ENCODE results near the gene ZDHHC9.

ZDHHC9 gene

GRCh38 chrX:129833153-129833990 lies 10.3 kb downstream of the ZDHHC9 start:
- Mint-ChIP-seq H3K9me3 (no peaks in the 10 kb centered on the region), H3K27me3 (no peaks in the 10 kb centered on the region), H3K4me3 (no peak overlapping the region), H3K27ac (no peak overlapping the region), H3K4me1 (no peaks in the 10 kb centered on the region), H3K36me3 (peaks cover 2 to 9% of the 10 kb centered on the region in 2 donors)
- DNase-seq (no peak), ATAC-seq (replicated peaks) (no peak)

DNA sequence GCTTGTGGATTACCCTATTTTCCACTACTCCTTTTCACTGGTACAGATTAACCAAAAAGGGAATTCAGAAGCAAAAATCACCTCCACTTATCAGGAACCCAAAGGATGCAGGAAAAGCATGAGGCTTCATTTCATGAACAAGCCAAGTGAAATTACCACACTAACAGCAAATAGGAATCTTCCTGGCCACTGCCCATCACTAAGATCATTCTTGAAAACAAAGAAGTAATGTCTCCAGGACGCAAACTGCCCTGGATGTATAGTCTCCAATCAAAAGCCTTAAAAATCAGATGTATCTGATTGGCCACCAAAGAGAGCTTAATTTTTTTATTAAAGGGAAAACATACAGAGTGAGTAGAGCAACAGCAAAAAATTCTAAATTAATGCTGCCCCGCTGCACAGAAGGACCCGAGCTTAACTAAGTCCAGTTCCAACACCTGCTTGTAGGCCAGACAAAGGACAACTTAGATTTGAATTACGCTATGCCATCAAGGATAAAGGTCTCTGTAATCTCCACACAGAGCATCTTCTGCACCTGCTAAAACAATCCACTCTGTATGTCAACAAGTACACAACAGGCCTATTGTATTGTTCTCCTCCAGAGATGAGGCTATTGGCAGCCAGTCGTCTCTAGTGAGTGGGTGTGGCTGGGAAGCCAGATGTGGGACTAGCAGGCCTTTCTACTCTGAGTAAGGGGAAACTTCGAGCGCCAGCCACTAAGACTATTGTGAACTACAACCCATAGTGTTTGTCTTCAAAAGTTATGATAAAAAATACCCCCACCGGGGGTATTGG lies 12.4 kb downstream of the ZDHHC9 start:
- peaks cover 1 to 2% of the 10 kb centered on the region in 2 donors for H3K4me1 Mint-ChIP-seq
- H3K4me3 Mint-ChIP-seq = no peak overlapping the region
- no peaks in the 10 kb centered on the region for H3K9me3 Mint-ChIP-seq
- no peak overlapping the region for H3K27ac Mint-ChIP-seq
- DNase-seq (no peak), ATAC-seq (replicated peaks) (no peak)
- H3K27me3 Mint-ChIP-seq = no peaks in the 10 kb centered on the region
- peaks cover 3 to 5% of the 10 kb centered on the region in 2 donors for H3K36me3 Mint-ChIP-seq

DNA sequence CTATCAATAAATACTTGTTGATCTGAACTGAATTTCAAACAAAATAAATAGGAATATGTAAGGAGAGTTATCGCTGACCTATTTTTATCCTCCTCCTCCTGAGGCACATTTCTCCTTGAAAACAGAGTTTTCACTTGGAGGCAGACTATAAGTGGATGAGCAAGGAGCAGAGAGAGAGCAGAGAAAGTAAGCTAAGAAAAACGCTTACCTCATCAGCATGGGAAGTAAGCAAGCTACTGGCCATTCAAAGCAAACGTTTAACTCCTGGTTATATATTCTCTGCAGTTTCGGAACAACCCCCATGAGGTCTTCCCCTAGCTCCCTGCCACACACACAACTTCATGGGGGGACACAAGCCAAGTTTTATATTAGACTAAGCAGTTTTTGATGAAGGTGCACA lies 13.2 kb downstream of the ZDHHC9 start:
- DNase-seq (no peak), ATAC-seq (replicated peaks) (no peak)
- Mint-ChIP-seq H3K36me3 (peaks cover 3 to 5% of the 10 kb centered on the region in 2 donors), H3K27ac (no peak overlapping the region), H3K27me3 (no peaks in the 10 kb centered on the region), H3K4me1 (peaks cover 5 to 6% of the 10 kb centered on the region in 2 donors), H3K9me3 (no peaks in the 10 kb centered on the region), H3K4me3 (no peak overlapping the region)

- peak in 1 of 2 donors; percentile 36 for ATAC-seq (replicated peaks)
- Mint-ChIP-seq H3K9me3 (no peaks in the 10 kb centered on the region), H3K4me3 (no peak overlapping the region), H3K4me1 (peaks cover 6 to 11% of the 10 kb centered on the region in 2 donors), H3K36me3 (peaks cover 5 to 6% of the 10 kb centered on the region in 2 donors), H3K27ac (no peak overlapping the region), H3K27me3 (no peaks in the 10 kb centered on the region)
- DNase-seq = no peak
Measured at GRCh38 chrX:129825746-129826505, 17.8 kb downstream of the ZDHHC9 start.

GRCh38 chrX:129824620-129825019 lies 19.1 kb downstream of the ZDHHC9 start:
- Mint-ChIP-seq H3K9me3 (no peaks in the 10 kb centered on the region), H3K4me1 (peaks cover 6 to 11% of the 10 kb centered on the region in 2 donors), H3K27ac (no peak overlapping the region), H3K36me3 (peaks cover 5 to 6% of the 10 kb centered on the region in 2 donors), H3K27me3 (no peaks in the 10 kb centered on the region), H3K4me3 (no peak overlapping the region)
- ATAC-seq (replicated peaks) (no peak), DNase-seq (no peak)

GRCh38 chrX:129823522-129823921 lies 20.2 kb downstream of the ZDHHC9 start:
- Mint-ChIP-seq H3K4me1 (peaks cover 6 to 11% of the 10 kb centered on the region in 2 donors), H3K9me3 (no peaks in the 10 kb centered on the region), H3K4me3 (no peak overlapping the region), H3K36me3 (peaks cover 4 to 5% of the 10 kb centered on the region in 2 donors), H3K27ac (no peak overlapping the region), H3K27me3 (no peaks in the 10 kb centered on the region)
- ATAC-seq (replicated peaks) = no peak
- DNase-seq = no peak

DNA sequence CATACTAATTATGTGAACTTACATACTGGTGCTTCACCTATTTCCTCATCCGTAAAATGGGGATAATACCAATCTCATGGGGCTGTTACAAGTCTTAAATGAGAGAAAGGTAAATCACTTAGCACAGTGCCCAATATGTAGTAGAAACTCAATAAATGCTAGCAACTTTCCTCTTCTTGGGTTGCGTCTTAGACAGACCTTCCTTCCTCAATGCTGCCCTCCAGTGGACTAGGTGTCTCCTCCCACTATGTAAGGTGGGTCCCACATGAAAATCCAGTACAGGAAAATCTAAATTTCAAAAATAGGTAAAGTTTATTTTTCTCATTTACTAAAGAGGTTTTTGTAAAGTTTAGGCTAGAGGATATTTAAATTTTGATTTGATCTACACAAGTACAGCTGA lies 20.6 kb downstream of the ZDHHC9 start:
- no peak overlapping the region for H3K27ac Mint-ChIP-seq
- H3K9me3 Mint-ChIP-seq = no peaks in the 10 kb centered on the region
- H3K27me3 Mint-ChIP-seq = no peaks in the 10 kb centered on the region
- peaks cover 4 to 5% of the 10 kb centered on the region in 2 donors for H3K36me3 Mint-ChIP-seq
- H3K4me1 Mint-ChIP-seq = peaks cover 6 to 11% of the 10 kb centered on the region in 2 donors
- DNase-seq = no peak
- peak; percentile 75 to 89 for ATAC-seq (replicated peaks)
- H3K4me3 Mint-ChIP-seq = no peak overlapping the region

DNA sequence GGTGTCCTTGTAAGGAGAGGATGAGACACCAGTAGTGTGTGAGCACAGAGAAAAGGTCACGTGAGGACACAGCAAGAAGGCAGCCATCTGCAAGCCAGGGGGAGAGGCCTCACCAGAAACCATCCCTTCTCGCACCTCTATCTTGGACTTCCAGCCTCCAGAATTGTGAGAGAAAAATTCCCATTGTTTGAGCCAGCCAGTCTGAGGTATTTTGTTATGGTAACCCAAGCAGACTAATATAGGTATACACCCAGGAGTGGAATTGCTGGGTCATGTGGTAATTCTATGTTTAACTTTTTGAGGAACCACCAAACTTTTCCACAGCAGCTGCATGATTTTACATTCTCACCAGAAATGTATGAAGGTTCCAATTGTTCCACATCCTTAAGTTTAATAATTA lies 25.6 kb downstream of the ZDHHC9 start:
- no peaks in the 10 kb centered on the region for H3K4me1 Mint-ChIP-seq

DNA sequence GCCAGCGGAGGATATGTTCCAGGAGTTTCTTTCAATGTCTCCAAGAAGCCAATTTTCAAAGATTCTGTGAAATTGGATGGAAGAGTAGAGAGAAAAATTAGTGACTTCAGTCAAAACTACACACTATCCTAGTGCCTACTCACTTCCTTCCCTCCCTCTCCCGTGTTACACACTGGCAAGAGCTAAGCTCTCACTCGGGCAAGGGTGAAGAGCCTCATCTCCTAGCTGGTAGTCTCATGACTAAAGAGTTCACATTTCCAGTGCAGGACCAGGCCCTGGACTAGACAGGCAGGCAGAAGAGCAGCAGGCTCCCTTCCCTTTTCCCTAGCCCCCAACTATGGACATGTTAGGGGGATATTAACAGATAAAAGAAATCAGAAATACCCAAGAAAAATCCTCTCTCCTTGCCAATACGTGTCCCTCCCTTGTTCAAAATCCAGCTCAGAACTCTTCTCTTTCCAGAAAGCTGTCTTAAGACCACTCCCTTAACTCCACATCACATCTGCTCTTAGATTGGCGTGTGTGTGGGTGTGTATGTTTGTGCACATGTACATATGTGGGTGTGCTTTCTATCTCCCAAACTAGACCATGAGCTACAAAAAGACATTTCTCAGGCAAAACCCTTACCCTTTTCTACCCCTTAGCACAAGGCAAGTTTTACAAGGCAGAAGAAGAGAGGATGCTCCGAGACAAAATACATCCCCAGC lies 29.9 kb downstream of the ZDHHC9 start:
- no peak overlapping the region for H3K4me3 Mint-ChIP-seq
- H3K36me3 Mint-ChIP-seq = peaks cover 14 to 30% of the 10 kb centered on the region in 2 donors
- H3K9me3 Mint-ChIP-seq = peaks cover 0 to 4% of the 10 kb centered on the region in 2 donors
- no peak for DNase-seq
- H3K4me1 Mint-ChIP-seq = peaks cover 4 to 8% of the 10 kb centered on the region in 2 donors
- H3K27me3 Mint-ChIP-seq = no peaks in the 10 kb centered on the region
- H3K27ac Mint-ChIP-seq = no peak overlapping the region
- ATAC-seq (replicated peaks) = no peak

More for the DNA sequence above, 25.6 kb downstream of the ZDHHC9 start:
- H3K4me3 Mint-ChIP-seq = no peak overlapping the region
- ATAC-seq (replicated peaks) (no peak), DNase-seq (no peak)
- H3K9me3 Mint-ChIP-seq = no peaks in the 10 kb centered on the region
- H3K36me3 Mint-ChIP-seq = peaks cover 6 to 17% of the 10 kb centered on the region in 2 donors
- H3K27ac Mint-ChIP-seq = no peak overlapping the region
- no peaks in the 10 kb centered on the region for H3K27me3 Mint-ChIP-seq

DNA sequence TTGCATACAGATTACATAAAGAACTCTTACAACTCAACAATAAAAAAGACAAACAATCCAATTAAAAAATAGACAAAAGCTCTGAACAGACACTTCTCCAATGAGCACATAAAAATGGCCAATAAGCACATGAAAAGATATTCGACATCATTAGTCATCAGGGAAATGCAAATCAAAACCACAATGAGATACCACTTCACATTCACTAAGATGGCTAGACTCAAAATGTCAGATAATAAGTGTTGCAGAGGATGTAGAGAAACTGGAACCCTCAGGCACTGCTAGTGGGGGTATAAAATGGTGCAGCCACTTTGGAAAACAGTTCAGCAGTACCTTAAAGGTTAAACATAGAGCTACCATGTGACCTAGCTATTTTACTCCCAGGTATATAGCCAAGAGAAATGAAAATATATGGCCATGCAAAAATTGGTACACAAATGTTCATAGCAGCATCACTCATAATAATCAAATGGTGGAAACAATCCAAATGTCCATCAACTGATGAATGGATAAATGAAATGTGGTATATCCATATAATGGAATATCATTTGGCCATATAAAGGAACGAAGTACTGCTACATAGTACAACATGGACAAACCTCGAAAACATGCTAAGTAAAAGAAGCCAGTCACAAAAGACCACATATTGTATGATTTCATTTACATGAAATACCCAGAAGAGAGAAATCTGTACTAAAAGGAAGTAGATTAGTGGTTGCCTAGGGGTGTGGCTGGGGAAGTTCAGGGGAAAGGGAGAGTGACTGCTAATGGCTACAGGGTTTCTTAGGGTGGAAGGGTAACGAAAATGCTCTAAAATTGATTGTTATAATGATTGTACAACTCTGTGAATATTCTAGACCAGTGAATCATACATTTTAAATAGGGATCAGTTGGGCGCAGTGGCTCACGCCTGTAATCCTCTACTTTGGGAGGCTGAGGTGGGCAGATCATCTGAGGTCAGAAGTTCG lies 34.6 kb downstream of the ZDHHC9 start:
- Mint-ChIP-seq H3K27me3 (no peaks in the 10 kb centered on the region), H3K4me3 (no peak overlapping the region), H3K27ac (no peak overlapping the region), H3K36me3 (peaks cover 19 to 36% of the 10 kb centered on the region in 2 donors), H3K4me1 (peaks cover 6 to 22% of the 10 kb centered on the region in 2 donors), H3K9me3 (peaks cover 0 to 4% of the 10 kb centered on the region in 2 donors)
- peak; percentile 33 to 64 for ATAC-seq (replicated peaks)
- no peak for DNase-seq

DNA sequence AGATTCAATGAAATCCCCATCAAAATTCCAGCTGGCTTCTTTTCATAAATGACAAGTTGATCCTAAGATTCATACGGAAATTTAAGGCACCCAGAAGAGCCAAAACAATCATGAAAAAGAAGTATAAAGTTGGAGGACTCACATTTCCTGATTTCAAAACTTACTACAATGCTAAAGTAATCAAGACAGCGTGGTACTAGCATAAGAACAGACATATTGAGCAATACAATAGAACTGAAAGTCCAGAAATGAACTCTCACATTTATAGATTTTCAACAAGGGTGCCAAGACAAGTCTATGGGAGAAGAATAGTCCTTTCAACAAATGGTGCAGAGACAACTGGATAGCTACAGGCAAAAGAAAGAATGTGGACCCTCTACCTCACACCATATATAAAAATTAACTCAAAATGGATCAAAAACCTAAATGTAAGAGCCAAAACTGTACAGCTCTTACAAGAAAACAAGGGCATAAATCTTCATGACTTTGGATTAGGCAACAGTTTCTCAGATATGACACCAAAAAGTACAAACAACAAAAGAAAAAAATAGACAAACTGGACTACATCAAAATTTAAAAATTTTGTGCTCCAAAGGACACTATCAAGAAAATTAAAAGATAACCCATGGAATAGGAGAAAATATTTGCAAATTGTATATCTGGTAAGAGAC lies 35.4 kb downstream of the ZDHHC9 start:
- Mint-ChIP-seq H3K27ac (no peak overlapping the region), H3K4me1 (peaks cover 6 to 26% of the 10 kb centered on the region in 2 donors), H3K36me3 (peaks cover 19 to 32% of the 10 kb centered on the region in 2 donors), H3K4me3 (no peak overlapping the region), H3K27me3 (no peaks in the 10 kb centered on the region), H3K9me3 (peaks cover 0 to 4% of the 10 kb centered on the region in 2 donors)
- ATAC-seq (replicated peaks) (no peak), DNase-seq (no peak)

DNA sequence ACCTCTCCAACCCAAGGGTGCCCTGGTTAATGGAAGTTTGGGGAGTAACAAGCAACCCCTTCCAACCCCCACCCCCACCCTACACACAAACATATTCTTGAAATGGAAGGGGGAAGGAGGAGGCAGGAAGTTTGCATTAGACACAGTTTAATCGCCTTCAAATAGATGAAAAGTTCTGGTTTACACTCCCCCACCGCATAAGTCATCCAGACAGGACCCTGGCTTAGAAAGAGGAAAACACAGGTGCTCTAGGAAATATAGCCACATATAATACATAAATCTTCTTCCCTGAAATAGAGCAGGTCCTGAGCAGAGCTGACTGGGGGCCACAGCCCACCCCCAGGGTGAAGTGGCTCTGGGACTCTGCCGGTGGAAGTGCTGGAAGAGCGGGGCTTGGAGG lies 38.9 kb downstream of the ZDHHC9 start:
- H3K4me3 Mint-ChIP-seq = no peak overlapping the region
- H3K27ac Mint-ChIP-seq = peak overlapping the region; percentile 31
- peaks cover 0 to 4% of the 10 kb centered on the region in 2 donors for H3K9me3 Mint-ChIP-seq
- H3K4me1 Mint-ChIP-seq = peaks cover 6 to 26% of the 10 kb centered on the region in 2 donors
- no peak for DNase-seq
- ATAC-seq (replicated peaks) = no peak
- H3K27me3 Mint-ChIP-seq = no peaks in the 10 kb centered on the region
- H3K36me3 Mint-ChIP-seq = peaks cover 13 to 20% of the 10 kb centered on the region in 2 donors
